GM18520 (cell line): ENCODE data around the gene UBTD2.
"Not testable (repeated sequence)": the region's sequence is repeated elsewhere in the genome, so short reads cannot be mapped to it uniquely, and the experiment has no call there.

Source experiments
- ATAC-seq: cut with Tn5 transposase; IDR thresholded peaks from one replicate; pipeline ENCODE4 v1.9.1; 2021; ENCODE audit not compliant: unreplicated experiment

The UBTD2 gene

GRCh38 chr5:172251419-172251818, 32.1 kb downstream of the UBTD2 start:
- no peak for ATAC-seq

GRCh38 chr5:172248637-172249036, 34.9 kb downstream of the UBTD2 start:
- no peak for ATAC-seq

- no peak for ATAC-seq
Observed at GRCh38 chr5:172245703-172246125, 37.9 kb downstream of the UBTD2 start.

DNA sequence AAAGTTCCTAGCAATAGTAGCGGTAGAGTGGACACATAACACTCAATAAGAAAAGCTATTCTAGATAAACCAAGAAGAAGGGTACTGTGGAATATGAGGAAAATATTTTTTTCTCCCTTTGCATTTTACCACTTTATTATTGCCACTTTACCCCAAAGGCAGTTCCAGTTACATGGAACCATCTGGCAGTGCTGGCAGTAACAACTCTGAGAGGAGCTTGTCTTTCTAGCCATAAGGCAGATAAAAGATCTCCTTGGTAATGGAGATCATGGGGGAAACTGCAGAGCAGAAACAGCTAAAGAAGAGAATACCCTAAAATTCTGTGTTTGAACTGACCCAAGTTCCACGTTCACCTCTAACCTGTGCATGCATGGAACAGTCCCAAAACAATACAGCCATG, 38.5 kb downstream of the UBTD2 start:
- ATAC-seq: no peak

DNA sequence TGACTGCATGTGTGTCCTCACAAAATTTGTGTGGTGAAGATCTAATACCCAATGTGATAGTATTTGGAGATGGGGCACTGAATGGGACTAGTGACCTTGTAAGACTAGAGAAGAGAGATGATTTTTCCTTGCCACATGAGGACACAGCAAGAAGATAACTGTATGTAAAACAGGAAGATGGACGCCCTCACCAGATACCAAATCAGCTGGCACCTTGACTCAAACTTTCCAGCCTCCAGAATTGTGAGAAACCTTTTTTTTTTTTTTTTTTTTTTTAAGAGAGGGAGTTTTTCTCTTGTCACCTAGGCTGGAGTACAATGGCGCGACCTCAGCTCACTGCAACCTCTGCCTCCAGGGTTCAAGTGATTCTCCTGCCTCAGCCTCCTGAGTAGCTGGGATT, 40.3 kb downstream of the UBTD2 start:
- no peak for ATAC-seq

GRCh38 chr5:172238334-172238733, 45.2 kb downstream of the UBTD2 start:
- no peak for ATAC-seq

- ATAC-seq: no peak
Observed at GRCh38 chr5:172235827-172236736, 47.5 kb downstream of the UBTD2 start.

DNA sequence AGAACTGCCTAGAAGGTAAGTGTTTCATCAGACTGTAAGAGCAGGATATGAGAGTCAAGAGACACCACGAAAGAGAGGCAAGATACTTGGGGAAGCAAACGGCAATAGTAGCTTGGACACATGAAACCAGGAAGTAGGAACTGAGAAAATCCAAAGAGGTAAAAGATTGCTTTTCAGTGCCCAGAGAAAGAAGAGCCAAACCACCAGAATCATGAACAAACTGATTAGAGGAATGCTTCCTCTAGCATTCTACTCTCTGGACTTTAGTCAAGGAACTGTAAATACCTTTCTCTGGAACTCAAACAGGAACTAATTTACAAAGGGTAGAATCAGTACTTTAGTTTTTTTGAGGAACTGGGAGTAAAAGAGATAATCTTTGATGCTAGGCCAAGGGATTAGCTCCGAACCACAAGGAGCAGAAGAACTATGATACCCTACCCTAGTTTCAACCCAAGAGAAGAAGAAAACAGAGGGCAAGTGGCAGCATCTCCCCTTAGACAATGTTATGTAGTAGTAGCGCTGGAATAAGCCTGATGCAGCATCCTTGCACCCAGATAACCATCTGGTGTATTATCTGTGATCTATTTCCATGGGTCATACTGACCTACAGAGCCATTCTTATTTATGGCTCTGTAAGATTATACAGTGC, 48.3 kb downstream of the UBTD2 start:
- ATAC-seq: no peak

DNA sequence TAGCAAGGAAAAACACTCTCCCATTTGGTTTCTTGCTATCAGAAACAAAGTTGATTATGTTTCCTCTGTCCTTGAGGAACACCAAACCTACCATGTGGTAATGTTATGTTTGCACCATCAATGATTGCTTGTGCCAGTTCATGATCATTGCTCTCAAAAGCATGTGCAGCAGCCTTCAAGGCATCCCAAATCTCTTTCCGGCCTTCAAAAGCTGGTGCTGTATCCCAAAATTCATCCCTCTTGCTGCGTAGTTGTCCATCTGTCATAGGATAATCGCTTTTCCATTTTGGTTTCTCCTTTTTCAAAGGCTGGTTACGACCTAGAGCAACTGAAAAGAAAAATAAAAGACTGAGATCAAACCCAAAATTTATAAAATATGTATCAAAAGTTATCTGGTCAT, 49.5 kb downstream of the UBTD2 start:
- ATAC-seq: no peak

DNA sequence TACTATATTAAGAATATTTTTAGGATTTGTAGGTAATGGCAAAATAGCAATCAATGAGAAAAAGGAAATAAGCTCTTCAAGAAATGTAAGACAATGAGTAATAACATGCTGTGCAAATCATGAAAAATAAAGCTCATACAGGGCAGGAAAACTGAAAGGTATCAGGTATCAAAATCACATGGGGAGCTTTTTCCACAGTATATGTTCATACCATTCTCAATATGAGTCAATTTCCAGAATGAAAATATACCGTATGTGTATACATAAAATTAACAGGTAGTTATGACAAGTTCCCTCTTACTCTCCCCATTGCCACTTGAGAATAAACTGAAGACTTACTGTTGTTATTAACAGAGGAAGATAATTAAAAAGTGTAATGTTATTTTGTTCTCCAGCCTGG, 53.7 kb downstream of the UBTD2 start:
- ATAC-seq: no peak

DNA sequence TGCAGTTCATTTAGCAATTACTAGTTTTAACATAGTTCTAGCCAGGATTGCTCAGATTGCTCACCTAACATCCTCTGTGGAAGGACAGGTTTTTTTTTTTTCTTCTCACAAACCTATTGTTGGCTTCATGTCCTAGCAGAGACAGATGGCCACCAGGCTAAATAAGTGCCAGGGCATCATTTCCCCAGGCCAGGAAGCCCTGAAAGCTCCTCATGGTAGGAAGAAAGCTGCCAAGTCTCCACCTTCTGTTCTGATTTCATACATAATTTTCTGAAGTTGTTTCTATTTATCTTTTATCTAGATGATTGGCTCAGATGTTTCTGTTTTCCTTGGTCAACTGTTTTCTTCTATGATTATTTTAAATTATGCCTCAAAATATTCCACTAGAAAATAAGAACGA, 58.6 kb downstream of the UBTD2 start:
- no peak for ATAC-seq

DNA sequence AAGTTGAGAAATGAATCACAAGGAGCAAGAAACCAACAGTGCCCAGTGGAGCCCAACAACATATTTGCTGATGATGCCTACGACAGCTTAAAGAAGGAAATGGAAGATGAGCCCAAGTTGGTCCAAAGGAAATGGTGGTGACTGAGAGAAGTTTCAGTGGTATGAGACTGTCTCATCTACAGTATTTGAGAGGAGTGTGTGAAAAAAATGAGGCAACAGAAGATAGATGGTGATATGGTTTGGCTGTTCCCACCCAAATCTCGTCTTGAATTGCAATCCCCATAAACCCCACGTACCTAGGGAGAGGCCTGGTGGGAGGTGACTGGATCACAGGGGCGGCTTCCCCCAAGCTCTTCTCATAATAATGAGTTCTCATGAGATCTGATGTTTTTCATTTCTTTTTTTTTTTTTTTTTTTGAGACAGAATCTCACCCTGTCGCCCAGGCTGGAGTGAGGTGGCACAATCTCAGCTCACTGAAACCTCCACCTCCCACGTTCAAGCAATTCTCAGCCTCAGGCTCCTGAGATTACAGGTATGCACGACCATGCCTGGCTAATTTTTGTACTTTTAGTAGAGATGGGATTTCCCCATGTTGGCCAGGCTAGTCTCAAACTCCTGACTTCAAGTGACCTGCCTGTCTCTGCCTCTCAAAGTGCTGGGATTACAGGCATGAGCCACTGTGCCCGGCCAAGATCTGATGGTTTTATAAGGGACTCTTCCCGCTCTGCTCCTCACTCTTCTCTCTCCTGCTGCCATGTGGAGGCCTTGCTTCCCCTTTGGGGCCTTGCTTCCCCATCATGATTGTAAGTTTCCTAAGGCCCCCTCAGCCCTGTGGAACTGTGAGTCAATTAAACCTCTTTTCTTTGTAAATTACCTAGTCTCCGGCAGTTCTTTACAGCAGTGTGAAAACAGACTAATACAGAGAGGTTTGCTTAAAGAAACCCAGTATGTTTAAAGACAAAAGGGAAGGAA, 59.4 kb downstream of the UBTD2 start:
- ATAC-seq: peak; percentile 65

GRCh38 chr5:172219296-172219695, 64.3 kb downstream of the UBTD2 start:
- ATAC-seq: no peak

DNA sequence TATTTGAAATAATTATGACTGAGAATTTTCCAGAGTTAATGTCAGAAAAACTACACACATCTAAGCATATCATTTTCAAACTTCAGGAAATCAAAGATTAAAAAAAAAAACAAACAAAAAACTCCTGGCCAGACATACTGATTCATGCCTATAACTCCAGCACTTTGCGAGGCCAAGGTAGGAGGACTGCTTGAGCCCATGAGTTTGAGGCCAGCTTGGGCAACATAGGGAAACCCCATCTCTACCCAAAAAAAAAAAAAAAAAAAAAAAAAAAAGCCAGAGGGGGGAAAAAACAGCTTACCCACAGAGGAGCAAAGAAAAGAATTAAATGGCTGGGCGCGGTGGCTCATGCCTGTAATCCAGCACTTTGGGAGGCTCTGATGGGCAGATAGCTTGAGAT, 67.2 kb downstream of the UBTD2 start:
- ATAC-seq: no peak

GRCh38 chr5:172213126-172213525, 70.4 kb downstream of the UBTD2 start:
- ATAC-seq: no peak

GRCh38 chr5:172211676-172212075, 71.9 kb downstream of the UBTD2 start:
- no peak for ATAC-seq

DNA sequence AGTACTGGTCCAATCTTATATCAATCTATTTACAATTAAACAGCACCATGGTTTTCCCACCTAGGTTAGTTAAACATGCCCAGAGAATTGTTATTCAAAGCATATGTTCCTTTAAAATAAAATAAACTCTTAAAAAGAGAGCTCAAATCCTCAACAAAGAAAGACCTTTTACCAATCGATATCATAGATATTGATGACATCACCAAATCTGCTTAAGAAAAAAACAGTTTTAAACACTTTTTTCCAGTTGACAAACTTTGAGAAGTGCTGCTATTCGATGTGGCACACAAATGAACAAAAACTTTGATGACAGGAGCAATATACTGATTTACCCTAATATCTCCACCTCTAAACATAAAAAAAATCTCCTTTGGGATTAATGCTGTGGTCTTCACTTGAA, 73.8 kb downstream of the UBTD2 start:
- ATAC-seq: no peak

DNA sequence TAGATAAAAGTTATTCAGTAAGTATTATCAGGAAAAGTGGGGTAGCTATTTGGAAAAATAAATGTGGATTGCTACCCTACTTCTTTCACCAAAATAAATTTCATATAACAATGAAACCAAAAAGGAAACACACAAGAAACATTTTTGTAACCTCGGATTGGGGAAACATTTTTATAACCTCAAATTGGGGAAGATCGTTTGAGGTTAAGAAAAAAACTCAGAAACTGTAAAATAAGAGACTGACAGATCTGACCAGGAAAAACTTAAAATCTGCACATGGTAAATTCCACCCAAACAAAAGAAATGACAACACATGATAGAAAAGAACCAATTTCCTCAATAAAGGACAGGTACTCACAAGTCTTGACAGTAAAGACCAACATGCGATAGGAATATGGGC, 76.1 kb downstream of the UBTD2 start:
- no peak for ATAC-seq

DNA sequence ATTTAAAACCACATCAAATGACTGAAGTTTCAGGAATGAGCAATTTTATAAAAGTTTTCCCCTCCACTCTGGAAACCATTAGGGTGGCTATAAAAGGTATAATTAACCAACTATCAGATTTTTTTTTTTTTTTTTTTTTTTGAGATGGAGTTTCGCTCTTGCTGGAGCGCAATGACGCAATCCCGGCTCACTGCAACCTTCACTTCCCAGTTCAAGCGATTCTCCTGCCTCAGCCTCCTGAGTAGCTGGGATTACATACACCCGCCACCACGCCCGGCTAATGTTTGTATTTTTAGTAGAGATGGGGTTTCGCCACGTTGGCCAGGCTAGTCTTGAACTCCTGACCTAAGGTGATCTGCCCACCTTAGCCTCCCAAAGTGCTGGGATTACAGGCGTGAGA, 77.6 kb downstream of the UBTD2 start:
- not testable (repeated sequence) for ATAC-seq

DNA sequence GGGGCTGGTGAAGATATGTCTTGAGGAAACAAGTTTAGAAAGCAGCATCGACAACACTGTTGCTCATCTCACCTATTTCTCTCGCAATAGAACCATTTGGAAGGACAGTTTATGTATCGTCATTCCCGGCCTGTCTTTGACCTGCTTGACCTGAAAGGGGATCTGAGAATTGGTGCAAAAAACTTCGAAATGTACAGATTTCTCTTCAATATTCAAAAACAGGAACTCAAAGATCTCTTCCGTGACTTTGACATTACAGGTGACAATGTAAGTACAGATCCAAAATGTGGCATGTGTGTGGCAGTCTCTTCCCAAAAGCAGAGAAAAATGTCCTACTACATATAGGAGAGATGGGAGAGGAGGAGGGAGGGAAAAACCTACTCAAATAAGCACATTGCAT, 83.1 kb downstream of the UBTD2 start:
- no peak for ATAC-seq

DNA sequence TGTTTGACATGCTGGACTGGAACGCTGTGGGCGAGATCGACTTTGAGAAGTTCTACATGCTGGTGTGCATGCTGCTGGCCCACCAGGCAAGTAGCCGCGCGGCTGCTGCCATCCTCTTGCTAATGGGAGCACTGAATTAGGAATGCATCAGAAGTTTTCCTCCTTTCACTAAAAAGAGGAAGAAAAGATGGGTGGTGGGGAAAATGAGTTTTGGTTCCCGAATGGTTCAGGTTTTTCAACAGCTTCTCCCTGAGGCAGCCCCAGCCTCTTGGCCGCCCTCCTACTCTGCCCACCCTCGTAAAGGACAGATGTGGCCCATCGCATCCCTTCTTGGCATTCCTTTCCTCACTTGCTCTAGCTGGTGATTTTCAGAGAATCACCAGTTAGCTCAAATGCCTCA, 84.1 kb downstream of the UBTD2 start:
- ATAC-seq: no peak
